HCT116 (cell line): ENCODE measurements around the gene TAS1R2. TPM values are rescaled to one million over a fixed set of nuclear protein-coding genes. Genes with fewer than 3 reads are reported as not detected.

Experiments
- ATAC-seq: fragments of 200-7000 bp; cut with Tn5 transposase; 2 replicates; pipeline ENCODE4 v1.9.1; 2020; ENCODE audit warnings: mild to moderate bottlenecking, moderate library complexity
- BruUV-seq: library from RNA; stranded (reverse); fragments of 400-500 nt; replicated peaks from 2 replicates; lab custom pipeline; 2021; lab: Mats Ljungman, UMichigan
- CTCF ChIA-PET: fragments of 300-600 bp; sonication (Branson Sonifier 250); formaldehyde crosslinking; loops from one replicate; lab custom pipeline; 2021; ENCODE audit warnings: antibody characterized with exemption; lab: Charles Lee
- POLR2A ChIA-PET: fragments of 300-600, 350-600 bp; sonication (Branson Sonifier 250); formaldehyde crosslinking; loops from one replicate; lab custom pipeline; 2021; ENCODE audit warnings: antibody characterized with exemption; lab: Charles Lee
- RAD21 ChIA-PET, 2 experiments: fragments of 300-600 bp; sonication (Branson Sonifier 250); formaldehyde crosslinking; loops; one replicate each; lab custom pipeline; 2023; ENCODE audit warnings: low total read pairs in 2 of 2; ENCODE audit not compliant: uncharacterized antibody in 2 of 2, unreplicated experiment in 2 of 2, low non-redundant PET in 1 of 2; lab: Charles Lee
- DNase-seq: peaks from one replicate; pipeline ENCODE4 v3.0.0-alpha.2; 2010; ENCODE audit warnings: low read depth, low spot score
- H2AFZ ChIP-seq: fragments of 200-600 bp; shearing (Covaris generic), sonication (generic); 2 replicates; pipeline ENCODE4 v1.6.1; 2017; ENCODE audit warnings: low read depth, mixed run types, mixed read lengths, antibody characterized with exemption, low read length; ENCODE audit not compliant: poor library complexity, severe bottlenecking
- H3K27ac ChIP-seq: 2 replicates; pipeline ENCODE4 v1.5.1; 2012; ENCODE audit warnings: low read depth, low read length
- H3K27me3 ChIP-seq: fragments of 200-600 bp; sonication (generic); 2 replicates; pipeline ENCODE4 v1.6.1; 2016; ENCODE audit warnings: mixed run types, low read length, mixed read lengths; ENCODE audit not compliant: insufficient read depth
- H3K36me3 ChIP-seq, 2 experiments: fragments of 200-500 bp in 1 of 2; fragments of 200-600 bp in 1 of 2; sonication (Bioruptor generic) in 1 of 2; sonication (generic) in 1 of 2; 2 replicates each; pipeline versions ENCODE4 v1.5.1 to v1.6.1; 2014 to 2016; ENCODE audit warnings: low read length in 2 of 2, inconsistent platforms in 1 of 2, mixed read lengths in 1 of 2, mixed run types in 1 of 2; ENCODE audit not compliant: insufficient read depth in 2 of 2, control insufficient read depth in 1 of 2
- H3K4me1 ChIP-seq, 2 experiments: fragments of 200-600 bp in 1 of 2; sonication (generic) in 1 of 2; 2 replicates each; pipeline versions ENCODE4 v1.5.1 to v1.6.1; 2012 to 2017; ENCODE audit warnings: low read length in 2 of 2, inconsistent platforms in 1 of 2, mild to moderate bottlenecking in 1 of 2, mixed read lengths in 1 of 2, mixed run types in 1 of 2, moderate library complexity in 1 of 2; ENCODE audit not compliant: insufficient read depth in 2 of 2, control insufficient read depth in 1 of 2
- H3K4me2 ChIP-seq: fragments of 200-600 bp; sonication (generic); 2 replicates; pipeline ENCODE4 v1.6.1; 2017; ENCODE audit warnings: mixed run types, low read length, mixed read lengths
- H3K4me3 ChIP-seq, 2 experiments: fragments of 200-600 bp in 1 of 2; sonication (generic) in 1 of 2; replicated peaks in 1 of 2; 2 replicates each; pipeline ENCODE4 v1.5.1; 2011 to 2016; ENCODE audit warnings: low read length in 2 of 2, control low read depth in 1 of 2, low read depth in 1 of 2, mild to moderate bottlenecking in 1 of 2, mixed read lengths in 1 of 2, mixed run types in 1 of 2
- H3K79me2 ChIP-seq: fragments of 200-600 bp; sonication (generic); 2 replicates; pipeline ENCODE4 v1.6.1; 2017; ENCODE audit warnings: mild to moderate bottlenecking, mixed run types, low read length, moderate library complexity, mixed read lengths; ENCODE audit not compliant: insufficient read depth
- H3K9ac ChIP-seq: fragments of 200-600 bp; sonication (generic); 2 replicates; pipeline ENCODE4 v1.6.1; 2016; ENCODE audit warnings: low read length, mixed read lengths
- H3K9me2 ChIP-seq: fragments of 200-600 bp; sonication (generic), shearing (Covaris generic); 2 replicates; pipeline ENCODE4 v1.6.1; 2017; ENCODE audit warnings: mixed run types, mild to moderate bottlenecking, moderate library complexity; ENCODE audit not compliant: insufficient read depth
- H3K9me3 ChIP-seq, 2 experiments: fragments of 200-500 bp in 1 of 2; fragments of 200-600 bp in 1 of 2; sonication (Bioruptor generic) in 1 of 2; sonication (generic) in 1 of 2; 2 replicates each; pipeline ENCODE4 v1.6.1; 2014 to 2017; ENCODE audit warnings: low read length in 2 of 2, mixed read lengths in 2 of 2, inconsistent platforms in 1 of 2, low read depth in 1 of 2, mild to moderate bottlenecking in 1 of 2, mixed run types in 1 of 2, moderate library complexity in 1 of 2; ENCODE audit not compliant: control insufficient read depth in 1 of 2, insufficient read depth in 1 of 2
- H4K20me1 ChIP-seq: fragments of 200-600 bp; sonication (generic), shearing (Covaris generic); 2 replicates; pipeline ENCODE4 v1.6.1; 2017; ENCODE audit warnings: mixed run types, mild to moderate bottlenecking, moderate library complexity; ENCODE audit not compliant: insufficient read depth
- EGR1 ChIP-seq: IDR thresholded peaks from 2 replicates; pipeline ENCODE4 v1.6.1; 2012; ENCODE audit warnings: low read depth
- FOSL1 ChIP-seq: IDR thresholded peaks from 2 replicates; pipeline ENCODE4 v1.6.1; 2012; ENCODE audit warnings: low read depth
- RAD21 ChIP-seq: IDR thresholded peaks from 2 replicates; pipeline ENCODE4 v1.6.1; 2012; ENCODE audit warnings: low read depth, mild to moderate bottlenecking
- SIN3A ChIP-seq: IDR thresholded peaks from 2 replicates; pipeline ENCODE4 v1.6.1; 2012; ENCODE audit warnings: low read depth
- SP1 ChIP-seq: IDR thresholded peaks from 2 replicates; pipeline ENCODE4 v1.6.1; 2012; ENCODE audit warnings: low read depth
- SRF ChIP-seq: IDR thresholded peaks from 2 replicates; pipeline ENCODE4 v1.6.1; 2012; ENCODE audit warnings: low read depth
- TCF7L2 ChIP-seq: IDR thresholded peaks from 2 replicates; pipeline ENCODE4 v1.7.0; 2011; ENCODE audit warnings: borderline replicate concordance, inconsistent platforms; ENCODE audit not compliant: insufficient read depth, insufficient read length; ENCODE audit errors: extremely low read depth
- intact Hi-C: fragments of 100-400 bp; cut with micrococcal nuclease; formaldehyde crosslinking; loops from 2 replicates; pipeline ENCODE4 v1.10.0; 2022
- total RNA-seq: library from RNA; stranded (reverse); gene quantifications from one replicate; pipeline ENCODE4 v1.2.1, GENCODE V29; 2021; ENCODE audit not compliant: unreplicated experiment
- TF ChIP-seq, protein P1 (sequence below): IDR thresholded peaks from 2 replicates; pipeline ENCODE4 v1.6.1; 2012; ENCODE audit warnings: low read depth
- TF ChIP-seq, protein P2 (sequence below): IDR thresholded peaks from 2 replicates; pipeline ENCODE4 v1.6.1; 2011; ENCODE audit warnings: mild to moderate bottlenecking, low read length, moderate library complexity; ENCODE audit not compliant: insufficient replicate concordance; ENCODE audit errors: extremely low read depth

Gene TAS1R2
- total RNA-seq, 1 experiment from 2014 or later, result not detected

DNA sequence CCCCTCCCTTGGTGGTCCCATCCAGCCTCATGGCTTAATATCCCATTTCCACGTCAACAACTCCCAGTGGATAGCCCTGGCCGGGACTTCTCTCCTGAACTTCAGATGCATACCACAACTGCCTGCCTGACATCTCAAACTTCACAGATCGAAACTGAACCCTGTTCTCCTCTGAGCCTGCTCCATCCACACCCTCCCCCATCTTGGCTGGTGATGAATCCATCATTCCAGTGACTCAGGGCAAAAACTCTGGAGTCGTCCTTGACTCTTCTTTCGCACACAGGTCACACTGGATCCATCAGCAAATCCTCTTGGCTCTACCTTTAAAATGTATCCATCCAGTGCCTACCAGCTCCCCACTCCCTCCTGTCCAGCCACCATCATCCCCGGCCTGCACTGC lies 3.9 kb downstream of the TAS1R2 start:
- no peak overlapping the region for H3K4me3 ChIP-seq
- H4K20me1 ChIP-seq, result no peaks in the 10 kb centered on the region
- ATAC-seq, result no peak
- DNase-seq, result no peak
- H3K4me1 ChIP-seq, result no peaks in the 10 kb centered on the region
- no peaks in the 10 kb centered on the region for H3K36me3 ChIP-seq
- H2AFZ ChIP-seq, result no peak overlapping the region
- H3K9me3 ChIP-seq, result no peaks in the 10 kb centered on the region
- H3K27ac ChIP-seq, result no peak overlapping the region
- CTCF ChIA-PET, result no interaction called here
- BruUV-seq, result no TSS peak
- intact Hi-C loops, result no loop called here
- H3K9ac ChIP-seq, result no peak overlapping the region
- RAD21 ChIA-PET, result no interaction called here
- H3K9me2 ChIP-seq, result no peaks in the 10 kb centered on the region
- POLR2A ChIA-PET, result no interaction called here
- H3K4me2 ChIP-seq, result no peak overlapping the region
- TF ChIP-seq SIN3A (no peak), SP1 (no peak), SRF (no peak), EGR1 (no peak), TCF7L2 (no peak), FOSL1 (no peak), RAD21 (no peak)
- TF ChIP-seq, protein P1, sequence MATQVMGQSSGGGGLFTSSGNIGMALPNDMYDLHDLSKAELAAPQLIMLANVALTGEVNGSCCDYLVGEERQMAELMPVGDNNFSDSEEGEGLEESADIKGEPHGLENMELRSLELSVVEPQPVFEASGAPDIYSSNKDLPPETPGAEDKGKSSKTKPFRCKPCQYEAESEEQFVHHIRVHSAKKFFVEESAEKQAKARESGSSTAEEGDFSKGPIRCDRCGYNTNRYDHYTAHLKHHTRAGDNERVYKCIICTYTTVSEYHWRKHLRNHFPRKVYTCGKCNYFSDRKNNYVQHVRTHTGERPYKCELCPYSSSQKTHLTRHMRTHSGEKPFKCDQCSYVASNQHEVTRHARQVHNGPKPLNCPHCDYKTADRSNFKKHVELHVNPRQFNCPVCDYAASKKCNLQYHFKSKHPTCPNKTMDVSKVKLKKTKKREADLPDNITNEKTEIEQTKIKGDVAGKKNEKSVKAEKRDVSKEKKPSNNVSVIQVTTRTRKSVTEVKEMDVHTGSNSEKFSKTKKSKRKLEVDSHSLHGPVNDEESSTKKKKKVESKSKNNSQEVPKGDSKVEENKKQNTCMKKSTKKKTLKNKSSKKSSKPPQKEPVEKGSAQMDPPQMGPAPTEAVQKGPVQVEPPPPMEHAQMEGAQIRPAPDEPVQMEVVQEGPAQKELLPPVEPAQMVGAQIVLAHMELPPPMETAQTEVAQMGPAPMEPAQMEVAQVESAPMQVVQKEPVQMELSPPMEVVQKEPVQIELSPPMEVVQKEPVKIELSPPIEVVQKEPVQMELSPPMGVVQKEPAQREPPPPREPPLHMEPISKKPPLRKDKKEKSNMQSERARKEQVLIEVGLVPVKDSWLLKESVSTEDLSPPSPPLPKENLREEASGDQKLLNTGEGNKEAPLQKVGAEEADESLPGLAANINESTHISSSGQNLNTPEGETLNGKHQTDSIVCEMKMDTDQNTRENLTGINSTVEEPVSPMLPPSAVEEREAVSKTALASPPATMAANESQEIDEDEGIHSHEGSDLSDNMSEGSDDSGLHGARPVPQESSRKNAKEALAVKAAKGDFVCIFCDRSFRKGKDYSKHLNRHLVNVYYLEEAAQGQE, result no peak
- TF ChIP-seq, protein P2, sequence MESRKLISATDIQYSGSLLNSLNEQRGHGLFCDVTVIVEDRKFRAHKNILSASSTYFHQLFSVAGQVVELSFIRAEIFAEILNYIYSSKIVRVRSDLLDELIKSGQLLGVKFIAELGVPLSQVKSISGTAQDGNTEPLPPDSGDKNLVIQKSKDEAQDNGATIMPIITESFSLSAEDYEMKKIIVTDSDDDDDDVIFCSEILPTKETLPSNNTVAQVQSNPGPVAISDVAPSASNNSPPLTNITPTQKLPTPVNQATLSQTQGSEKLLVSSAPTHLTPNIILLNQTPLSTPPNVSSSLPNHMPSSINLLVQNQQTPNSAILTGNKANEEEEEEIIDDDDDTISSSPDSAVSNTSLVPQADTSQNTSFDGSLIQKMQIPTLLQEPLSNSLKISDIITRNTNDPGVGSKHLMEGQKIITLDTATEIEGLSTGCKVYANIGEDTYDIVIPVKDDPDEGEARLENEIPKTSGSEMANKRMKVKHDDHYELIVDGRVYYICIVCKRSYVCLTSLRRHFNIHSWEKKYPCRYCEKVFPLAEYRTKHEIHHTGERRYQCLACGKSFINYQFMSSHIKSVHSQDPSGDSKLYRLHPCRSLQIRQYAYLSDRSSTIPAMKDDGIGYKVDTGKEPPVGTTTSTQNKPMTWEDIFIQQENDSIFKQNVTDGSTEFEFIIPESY, result no peak
- TF ChIP-seq, all 23 proteins: peak for 0
- no peaks in the 10 kb centered on the region for H3K79me2 ChIP-seq
- peaks cover 16% of the 10 kb centered on the region for H3K27me3 ChIP-seq
